Measurements from ENCODE around the gene GTF3C6.
"Not testable (repeated sequence)": the region's sequence is repeated elsewhere in the genome, so short reads cannot be mapped to it uniquely, and the experiment has no call there.

The GTF3C6 gene

GRCh38 chr6:110950440-110950839 lies 8.1 kb upstream of the GTF3C6 start:
- no peak for TF ChIP-seq CTCF (IDR thresholded peaks at IDR 0.05; ENCODE audit: insufficient read depth, low read length, poor library complexity, severe bottlenecking)
- no peak for DNase-seq (ENCODE audit: extremely low read depth, insufficient read length)
- H3K27me3 ChIP-seq (replicated peaks; ENCODE audit: control insufficient read depth, insufficient read depth, low read length): no peaks in the 10 kb centered on the region
- no peaks in the 10 kb centered on the region for H3K36me3 ChIP-seq (ENCODE audit: control insufficient read depth, insufficient read depth, low read length)
- H3K4me3 ChIP-seq (replicated peaks; ENCODE audit: low read depth, low read length): no peak overlapping the region

- DNase-seq (ENCODE audit: extremely low read depth, insufficient read length): no peak
- no peak for TF ChIP-seq CTCF (IDR thresholded peaks at IDR 0.05; ENCODE audit: insufficient read depth, low read length, poor library complexity, severe bottlenecking)
- no peaks in the 10 kb centered on the region for H3K27me3 ChIP-seq (replicated peaks; ENCODE audit: control insufficient read depth, insufficient read depth, low read length)
- H3K36me3 ChIP-seq (ENCODE audit: control insufficient read depth, insufficient read depth, low read length): no peaks in the 10 kb centered on the region
- H3K4me3 ChIP-seq (replicated peaks; ENCODE audit: low read depth, low read length): no peak overlapping the region
Observed at GRCh38 chr6:110951008-110951407, 7.5 kb upstream of the GTF3C6 start.

- no peaks in the 10 kb centered on the region for H3K36me3 ChIP-seq (ENCODE audit: control insufficient read depth, insufficient read depth, low read length)
- no peak for DNase-seq (ENCODE audit: extremely low read depth, insufficient read length)
- TF ChIP-seq CTCF (IDR thresholded peaks at IDR 0.05; ENCODE audit: insufficient read depth, low read length, poor library complexity, severe bottlenecking): no peak
- H3K27me3 ChIP-seq (replicated peaks; ENCODE audit: control insufficient read depth, insufficient read depth, low read length): no peaks in the 10 kb centered on the region
- H3K4me3 ChIP-seq (replicated peaks; ENCODE audit: low read depth, low read length): no peak overlapping the region
Observed at GRCh38 chr6:110951986-110952794, 6.3 kb upstream of the GTF3C6 start.

- no peak overlapping the region for H3K4me3 ChIP-seq (replicated peaks; ENCODE audit: low read depth, low read length)
- no peaks in the 10 kb centered on the region for H3K36me3 ChIP-seq (ENCODE audit: control insufficient read depth, insufficient read depth, low read length)
- DNase-seq (ENCODE audit: extremely low read depth, insufficient read length): no peak
- TF ChIP-seq CTCF (IDR thresholded peaks at IDR 0.05; ENCODE audit: insufficient read depth, low read length, poor library complexity, severe bottlenecking): no peak
- no peaks in the 10 kb centered on the region for H3K27me3 ChIP-seq (replicated peaks; ENCODE audit: control insufficient read depth, insufficient read depth, low read length)
Observed at GRCh38 chr6:110953633-110954303, 4.7 kb upstream of the GTF3C6 start.

GRCh38 chr6:110960014-110960390 lies 1.5 kb downstream of the GTF3C6 start:
- no peak for DNase-seq (ENCODE audit: extremely low read depth, insufficient read length)
- Histone ChIP-seq H3K4me3 (replicated peaks; ENCODE audit: low read depth, low read length) (no peak overlapping the region), H3K27me3 (replicated peaks; ENCODE audit: control insufficient read depth, insufficient read depth, low read length) (no peaks in the 10 kb centered on the region), H3K36me3 (ENCODE audit: control insufficient read depth, insufficient read depth, low read length) (peaks cover 2% of the 10 kb centered on the region)
- no peak for TF ChIP-seq CTCF (IDR thresholded peaks at IDR 0.05; ENCODE audit: insufficient read depth, low read length, poor library complexity, severe bottlenecking)

GRCh38 chr6:110962636-110963035 lies 4.1 kb downstream of the GTF3C6 start:
- not testable (repeated sequence) for H3K4me3 ChIP-seq (replicated peaks; ENCODE audit: low read depth, low read length); H3K27me3 ChIP-seq (replicated peaks; ENCODE audit: control insufficient read depth, insufficient read depth, low read length); DNase-seq (ENCODE audit: extremely low read depth, insufficient read length); H3K36me3 ChIP-seq (ENCODE audit: control insufficient read depth, insufficient read depth, low read length)

Data from GM06990 (cell line).